NCI-H526 treated with DMSO at 0.1 percent for 48 hours (cell line): ENCODE measurements around the gene LIPN.

Source experiments
- DNase-seq: peaks from one replicate; lab custom pipeline; 2025; lab: John Stamatoyannopoulos, UW

LIPN gene

GRCh38 chr10:88828310-88828709 is 68.5 kb downstream of the LIPN start:
- no peak for DNase-seq
